ENCODE results near the gene RMDN2.

Gene RMDN2

GRCh38 chr2:38057651-38058410, 132.7 kb downstream of the RMDN2 start:
- no peak for DNase-seq

- DNase-seq, result no peak
These were observed 135.3 kb downstream of the RMDN2 start for GRCh38 chr2:38060236-38061018.

GRCh38 chr2:38064801-38065501, 139.9 kb downstream of the RMDN2 start:
- no peak for DNase-seq

GRCh38 chr2:38065502-38066135, 140.5 kb downstream of the RMDN2 start:
- no peak for DNase-seq

- DNase-seq, result no peak
These were observed 141.5 kb downstream of the RMDN2 start for GRCh38 chr2:38066421-38067115.
